H1 (cell line): ENCODE data around the gene MADD. TPM values are rescaled to one million over a fixed set of nuclear protein-coding genes. Genes with fewer than 3 reads are reported as not detected.

Experiments used
- CTCF ChIA-PET: fragments of 300-600 bp; sonication (Branson Sonifier 250); formaldehyde crosslinking; loops from one replicate; lab custom pipeline; 2021; ENCODE audit not compliant: partially characterized antibody; lab: Charles Lee
- POLR2A ChIA-PET: fragments of 300-600 bp; sonication (Branson Sonifier 250); formaldehyde crosslinking; loops from one replicate; lab custom pipeline; 2021; ENCODE audit warnings: inconsistent platforms; ENCODE audit not compliant: partially characterized antibody; lab: Charles Lee
- DNase-seq, 2 experiments: peaks; one replicate each; pipeline versions ENCODE4 v3.0.0 to v3.0.0-alpha.2; 2010 to 2022; ENCODE audit warnings: low spot score in 2 of 2, low read depth in 1 of 2, mixed read lengths in 1 of 2
- FAIRE-seq: peaks from 2 replicates; lab custom pipeline; 2011; peaks lifted over from hg19 to GRCh38; lab: Jason Lieb, UNC
- H2AFZ ChIP-seq: 2 replicates; pipeline ENCODE4 v1.8.1; 2012; ENCODE audit warnings: low read length, inconsistent platforms
- H2AK5ac ChIP-seq: 2 replicates; pipeline ENCODE4 v1.6.1; 2013; ENCODE audit warnings: low read depth, low read length
- H2BK120ac ChIP-seq: replicated peaks from 2 replicates; pipeline ENCODE3; 2013; ENCODE audit warnings: low read depth, low read length, inconsistent platforms
- H2BK12ac ChIP-seq: 2 replicates; pipeline ENCODE4 v1.6.1; 2013; ENCODE audit warnings: low read depth, low read length
- H2BK15ac ChIP-seq: 2 replicates; pipeline ENCODE4 v1.6.1; 2013; ENCODE audit warnings: low read length
- H2BK20ac ChIP-seq: 2 replicates; pipeline ENCODE4 v1.6.1; 2013; ENCODE audit warnings: low read length
- H2BK5ac ChIP-seq: 2 replicates; pipeline ENCODE4 v1.6.1; 2013; ENCODE audit warnings: low read depth, low read length
- H3K14ac ChIP-seq: 2 replicates; pipeline ENCODE4 v1.6.1; 2013; ENCODE audit warnings: inconsistent platforms; ENCODE audit not compliant: insufficient read length
- H3K18ac ChIP-seq: 2 replicates; pipeline ENCODE4 v1.6.1; 2013; ENCODE audit warnings: low read length; ENCODE audit errors: extremely low read depth
- H3K23ac ChIP-seq: 2 replicates; pipeline ENCODE4 v1.6.1; 2013; ENCODE audit warnings: inconsistent platforms; ENCODE audit not compliant: insufficient read length
- H3K23me2 ChIP-seq: 2 replicates; pipeline ENCODE4 v1.6.1; 2013; ENCODE audit warnings: low read depth, low read length
- H3K27ac ChIP-seq: 2 replicates; pipeline ENCODE4 v1.6.1; 2011; ENCODE audit warnings: low read depth, low read length, inconsistent platforms
- H3K27me3 ChIP-seq, 4 experiments: replicated peaks in 1 of 4; 1 replicate in 1 of 4; 2 replicates in 3 of 4; pipeline versions ENCODE4 v1.6.1 to v1.8.1; 2011 to 2013; ENCODE audit warnings: low read length in 3 of 4, mild to moderate bottlenecking in 3 of 4, inconsistent platforms in 2 of 4, mixed read lengths in 2 of 4, moderate library complexity in 1 of 4; ENCODE audit not compliant: control insufficient read depth in 3 of 4, insufficient read depth in 3 of 4; ENCODE audit errors: extremely low read depth in 1 of 4
- H3K36me3 ChIP-seq, 4 experiments: 2 replicates each; pipeline versions ENCODE4 v1.6.1 to v1.8.1; 2011 to 2013; ENCODE audit warnings: mild to moderate bottlenecking in 4 of 4, low read length in 3 of 4, moderate library complexity in 2 of 4, control low read depth in 1 of 4, inconsistent platforms in 1 of 4; ENCODE audit not compliant: insufficient read depth in 4 of 4, control insufficient read depth in 2 of 4
- H3K4ac ChIP-seq: replicated peaks from 2 replicates; pipeline ENCODE3; 2013; ENCODE audit warnings: low read length, low read depth, mixed read lengths, inconsistent platforms; ENCODE audit not compliant: insufficient read length
- H3K4me1 ChIP-seq, 4 experiments: replicated peaks in 1 of 4; 1 replicate in 1 of 4; 2 replicates in 3 of 4; pipeline versions ENCODE4 v1.6.1 to v1.8.1; 2011 to 2013; ENCODE audit warnings: low read length in 3 of 4, inconsistent platforms in 2 of 4, mixed read lengths in 1 of 4; ENCODE audit not compliant: insufficient read depth in 4 of 4, control insufficient read depth in 3 of 4
- H3K4me2 ChIP-seq, 2 experiments: 2 replicates each; pipeline versions ENCODE4 v1.6.1 to v1.8.1; 2011 to 2013; ENCODE audit warnings: low read depth in 2 of 2, low read length in 2 of 2, control low read depth in 1 of 2, inconsistent platforms in 1 of 2, mild to moderate bottlenecking in 1 of 2; ENCODE audit not compliant: insufficient read depth in 1 of 2
- H3K4me3 ChIP-seq, 4 experiments: fragments of 200-600, 300-600 bp in 1 of 4; sonication (generic), shearing (Covaris generic), sonication (Bioruptor Twin) in 1 of 4; 2 replicates each; pipeline versions ENCODE4 v1.5.1 to v1.8.1; 2011 to 2016; ENCODE audit warnings: low read length in 4 of 4, low read depth in 3 of 4, control low read depth in 2 of 4, inconsistent platforms in 2 of 4, mild to moderate bottlenecking in 2 of 4, mixed read lengths in 1 of 4, moderate library complexity in 1 of 4; ENCODE audit not compliant: insufficient read depth in 2 of 4; ENCODE audit errors: extremely low read depth in 1 of 4
- H3K56ac ChIP-seq: replicated peaks from 2 replicates; pipeline ENCODE3; 2013; ENCODE audit warnings: low read depth, mild to moderate bottlenecking, mixed read lengths, low read length, inconsistent platforms; ENCODE audit not compliant: insufficient read length
- H3K79me1 ChIP-seq: 2 replicates; pipeline ENCODE4 v1.6.1; 2013; ENCODE audit warnings: low read depth, low read length, control low read depth
- H3K79me2 ChIP-seq, 2 experiments: 2 replicates each; pipeline versions ENCODE4 v1.6.1 to v1.8.1; 2012 to 2013; ENCODE audit warnings: low read length in 2 of 2, mild to moderate bottlenecking in 2 of 2, inconsistent platforms in 1 of 2; ENCODE audit not compliant: insufficient read depth in 2 of 2, control insufficient read depth in 1 of 2
- H3K9ac ChIP-seq, 4 experiments: replicated peaks in 1 of 4; 1 replicate in 1 of 4; 2 replicates in 3 of 4; pipeline versions ENCODE4 v1.6.1 to v1.8.1; 2011 to 2013; ENCODE audit warnings: low read depth in 3 of 4, low read length in 3 of 4, control low read depth in 2 of 4, mild to moderate bottlenecking in 2 of 4, moderate library complexity in 2 of 4, inconsistent platforms in 1 of 4; ENCODE audit errors: extremely low read depth in 1 of 4
- H3K9me3 ChIP-seq, 2 experiments: 2 replicates each; pipeline versions ENCODE4 v1.6.1 to v1.8.1; 2012 to 2013; ENCODE audit warnings: mild to moderate bottlenecking in 2 of 2, moderate library complexity in 2 of 2, control low read depth in 1 of 2, inconsistent platforms in 1 of 2, low read depth in 1 of 2, low read length in 1 of 2, mixed read lengths in 1 of 2; ENCODE audit not compliant: insufficient read depth in 2 of 2
- H4K20me1 ChIP-seq, 2 experiments: replicated peaks in 1 of 2; 2 replicates each; pipeline versions ENCODE3 to v1.8.1; 2011 to 2013; ENCODE audit warnings: inconsistent platforms in 2 of 2, low read length in 2 of 2, mild to moderate bottlenecking in 1 of 2; ENCODE audit not compliant: insufficient read depth in 2 of 2, control insufficient read depth in 1 of 2
- H4K5ac ChIP-seq: 2 replicates; pipeline ENCODE4 v1.6.1; 2013; ENCODE audit warnings: low read length, low read depth, mixed read lengths, inconsistent platforms; ENCODE audit not compliant: insufficient read length
- H4K8ac ChIP-seq: 2 replicates; pipeline ENCODE4 v1.8.0; 2013; ENCODE audit warnings: mild to moderate bottlenecking, moderate library complexity, low read length, inconsistent platforms; ENCODE audit not compliant: insufficient read depth; ENCODE audit errors: extremely low read depth
- H4K91ac ChIP-seq: replicated peaks from 2 replicates; pipeline ENCODE3; 2013; ENCODE audit warnings: low read length, mixed read lengths, inconsistent platforms; ENCODE audit not compliant: insufficient read length
- CHD2 ChIP-seq: IDR thresholded peaks from 2 replicates; pipeline ENCODE4 v1.6.1; 2012; ENCODE audit warnings: low read length, improper control_type of control experiment
- EZH2 ChIP-seq: fragments of 200-600 bp; sonication (generic); IDR thresholded peaks from 2 replicates; pipeline ENCODE4 v1.7.1; 2012; ENCODE audit warnings: low read depth, mild to moderate bottlenecking, moderate library complexity, low read length, inconsistent platforms; ENCODE audit not compliant: severe bottlenecking
- KDM1A ChIP-seq: fragments of 200-600, 300-600 bp; sonication (generic); IDR thresholded peaks from 2 replicates; pipeline ENCODE4 v1.7.1; 2016; ENCODE audit warnings: mild to moderate bottlenecking, low read length, borderline replicate concordance
- KDM5A ChIP-seq: fragments of 200-600 bp; IDR thresholded peaks from 2 replicates; pipeline ENCODE4 v1.7.1; 2012; ENCODE audit warnings: mild to moderate bottlenecking, low read length, inconsistent platforms, mixed read lengths
- NRF1 ChIP-seq: IDR thresholded peaks from 2 replicates; pipeline ENCODE4 v1.6.1; 2011; ENCODE audit warnings: mild to moderate bottlenecking, low read depth, low read length, improper control_type of control experiment
- POU5F1 ChIP-seq: IDR thresholded peaks from 2 replicates; pipeline ENCODE4 v1.6.1; 2011; ENCODE audit warnings: low read depth, mild to moderate bottlenecking, low read length, moderate library complexity
- SP2 ChIP-seq: IDR thresholded peaks from 2 replicates; pipeline ENCODE4 v1.6.1; 2012; ENCODE audit warnings: mild to moderate bottlenecking, low read length, inconsistent platforms
- WGBS, 2 experiments: shearing (Covaris generic) in 1 of 2; methylation state at CpG; one replicate each; pipeline versions ENCODE4 v1.1.6 to v1.1.7; 2013 to 2015; ENCODE audit warnings: low lambda C conversion rate in 2 of 2, mixed read lengths in 2 of 2, inconsistent platforms in 1 of 2, low coverage in 1 of 2, missing lambda C conversion rate in 1 of 2; ENCODE audit not compliant: insufficient replicate concordance in 2 of 2, insufficient coverage in 1 of 2, insufficient read length in 1 of 2; ENCODE audit errors: extremely low coverage in 1 of 2, missing lambda C conversion rate in 1 of 2; 5-methylcytosine and 5-hydroxymethylcytosine counted together
- polyA plus RNA-seq, 7 experiments: library from polyadenylated mRNA; depleted of rRNA in 3 of 7; stranded (reverse) in 5 of 7; unstranded in 2 of 7; fragments of >200 nt in 5 of 7; fragments of 200-250 nt in 2 of 7; gene quantifications; 1 replicate in 5 of 7; 2 replicates in 1 of 7; 4 replicates in 1 of 7; pipeline versions ENCODE4 v1.2.1 to v1.2.3, GENCODE V29; 2011 to 2013; ENCODE audit warnings: missing spikeins in 2 of 7, mixed read lengths in 2 of 7
- total RNA-seq: library from RNA; stranded (reverse); fragmentation: NEBNext Ultra II Directional; extraction: Animal tissue kit (Norgen Biotek cat#: 25700); gene quantifications from 2 replicates; pipeline ENCODE4 v1.2.1, GENCODE V29; 2021
- TF ChIP-seq, protein P1 (sequence below), 3 experiments: IDR thresholded peaks; 1 replicate in 2 of 3; 2 replicates in 1 of 3; pipeline versions ENCODE4 v1.5.1 to v1.6.1; 2011; ENCODE audit warnings: low read length in 3 of 3, mild to moderate bottlenecking in 3 of 3, inconsistent platforms in 2 of 3, low read depth in 1 of 3, moderate library complexity in 1 of 3; ENCODE audit not compliant: insufficient read depth in 1 of 3; ENCODE audit errors: control extremely low read depth in 1 of 3
- TF ChIP-seq, protein P2 (sequence below): IDR thresholded peaks from 2 replicates; pipeline ENCODE4 v1.6.1; 2012; ENCODE audit warnings: inconsistent platforms

Gene MADD
- total and polyA plus RNA-seq, 2 of the 8 experiments (the other 6 are each of a cell fraction or from before 2014, with no cell fraction given) = 32.5 to 45.4 TPM

DNA sequence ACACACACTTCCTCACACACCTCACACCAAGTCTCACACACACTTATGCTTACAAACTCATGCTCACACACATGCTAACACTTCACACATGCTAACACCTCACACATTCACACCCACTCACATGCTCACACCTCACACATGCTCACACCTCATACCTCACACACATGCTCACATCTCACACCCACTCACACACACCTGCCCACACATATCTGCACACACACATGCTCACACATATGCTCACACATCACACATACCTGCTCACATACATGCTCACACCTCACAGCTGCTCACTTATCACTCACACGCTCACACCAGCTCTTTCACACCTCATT, 87.0 kb downstream of the MADD start:
- TF ChIP-seq EZH2 (no peak), KDM5A (no peak), CHD2 (no peak), KDM1A (no peak), NRF1 (no peak), SP2 (no peak), POU5F1 (no peak)
- TF ChIP-seq, protein P1, sequence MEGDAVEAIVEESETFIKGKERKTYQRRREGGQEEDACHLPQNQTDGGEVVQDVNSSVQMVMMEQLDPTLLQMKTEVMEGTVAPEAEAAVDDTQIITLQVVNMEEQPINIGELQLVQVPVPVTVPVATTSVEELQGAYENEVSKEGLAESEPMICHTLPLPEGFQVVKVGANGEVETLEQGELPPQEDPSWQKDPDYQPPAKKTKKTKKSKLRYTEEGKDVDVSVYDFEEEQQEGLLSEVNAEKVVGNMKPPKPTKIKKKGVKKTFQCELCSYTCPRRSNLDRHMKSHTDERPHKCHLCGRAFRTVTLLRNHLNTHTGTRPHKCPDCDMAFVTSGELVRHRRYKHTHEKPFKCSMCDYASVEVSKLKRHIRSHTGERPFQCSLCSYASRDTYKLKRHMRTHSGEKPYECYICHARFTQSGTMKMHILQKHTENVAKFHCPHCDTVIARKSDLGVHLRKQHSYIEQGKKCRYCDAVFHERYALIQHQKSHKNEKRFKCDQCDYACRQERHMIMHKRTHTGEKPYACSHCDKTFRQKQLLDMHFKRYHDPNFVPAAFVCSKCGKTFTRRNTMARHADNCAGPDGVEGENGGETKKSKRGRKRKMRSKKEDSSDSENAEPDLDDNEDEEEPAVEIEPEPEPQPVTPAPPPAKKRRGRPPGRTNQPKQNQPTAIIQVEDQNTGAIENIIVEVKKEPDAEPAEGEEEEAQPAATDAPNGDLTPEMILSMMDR (IDR thresholded peaks at IDR 0.05; ENCODE audit: control extremely low read depth in 1 of 3, insufficient read depth in 1 of 3, low read depth in 1 of 3, low read length in 3 of 3) = no peak
- TF ChIP-seq, protein P2, sequence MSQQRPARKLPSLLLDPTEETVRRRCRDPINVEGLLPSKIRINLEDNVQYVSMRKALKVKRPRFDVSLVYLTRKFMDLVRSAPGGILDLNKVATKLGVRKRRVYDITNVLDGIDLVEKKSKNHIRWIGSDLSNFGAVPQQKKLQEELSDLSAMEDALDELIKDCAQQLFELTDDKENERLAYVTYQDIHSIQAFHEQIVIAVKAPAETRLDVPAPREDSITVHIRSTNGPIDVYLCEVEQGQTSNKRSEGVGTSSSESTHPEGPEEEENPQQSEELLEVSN = no peak

More for the DNA sequence above, 87.0 kb downstream of the MADD start:
- no peak overlapping the region for H3K56ac ChIP-seq
- H3K18ac ChIP-seq = no peak overlapping the region
- H3K27ac ChIP-seq = no peak overlapping the region
- no peak overlapping the region for H3K4me3 ChIP-seq
- no peak overlapping the region for H3K9ac ChIP-seq
- H2BK120ac ChIP-seq = no peak overlapping the region
- H2BK15ac ChIP-seq = no peak overlapping the region; the same call in 1 of the 2 replicates
- peak overlapping the region; percentile 73; the same call in 1 of the 2 replicates for H2BK12ac ChIP-seq
- H4K5ac ChIP-seq = no peak overlapping the region
- no peak overlapping the region; the same call in 1 of the 2 replicates for H2BK20ac ChIP-seq
- H3K9me3 ChIP-seq = peaks cover 0 to 5% of the 10 kb centered on the region in 2 experiments; a peak in 1 of 4 replicates
- H4K8ac ChIP-seq = no peak overlapping the region
- peak overlapping the region; percentile 57 for H3K4ac ChIP-seq
- no peaks in the 10 kb centered on the region for H3K27me3 ChIP-seq
- no peak for DNase-seq
- POLR2A ChIA-PET = interaction anchor here (0.6 to 1.0 kb wide), 2 partner anchors 12 to 447 kb away, joined by 3 read pairs; no protein-coding TSS in a partner anchor
- no peak overlapping the region for H2BK5ac ChIP-seq
- H4K91ac ChIP-seq = peak overlapping the region; percentile 39
- no peak overlapping the region for H3K23ac ChIP-seq
- no peak overlapping the region for H2AFZ ChIP-seq
- H3K79me2 ChIP-seq = no peaks in the 10 kb centered on the region
- peak overlapping the region; percentile 94; the same call in 1 of the 2 replicates for H2AK5ac ChIP-seq
- H3K4me2 ChIP-seq = no peak overlapping the region
- no peaks in the 10 kb centered on the region; a peak in 1 of 8 replicates for H3K36me3 ChIP-seq
- WGBS, 2 experiments = 76% methylated on average over 1 of the region's 1 CpG; no CpG with 5 or more reads in 1 of the 2 experiments
- H3K23me2 ChIP-seq = peaks cover 16% of the 10 kb centered on the region
- no peak overlapping the region for H3K14ac ChIP-seq
- H3K4me1 ChIP-seq = peaks cover 0 to 2% (median 0%) of the 10 kb centered on the region in 4 experiments; a peak in 2 of 7 replicates
- peak; percentile 28 for FAIRE-seq
- 0 out of 2 replicates have a peak, but pooled peaks cover 2% of the 10 kb centered on the region for H3K79me1 ChIP-seq
- peaks cover 0 to 12% of the 10 kb centered on the region in 2 experiments for H4K20me1 ChIP-seq
- CTCF ChIA-PET = interaction anchor here (1.0 to 1.1 kb wide), 3 partner anchors 15 to 102 kb away, joined by 3 to 5 read pairs (median 3); no protein-coding TSS in a partner anchor
